GM18907 (cell line): Measurements from ENCODE around the gene MYMX.
"Not testable (repeated sequence)": the region's sequence is repeated elsewhere in the genome, so short reads cannot be mapped to it uniquely, and the experiment has no call there.

Source experiments
- ATAC-seq: cut with Tn5 transposase; IDR thresholded peaks from one replicate; pipeline ENCODE4 v1.9.1; 2021; ENCODE audit warnings: mild to moderate bottlenecking, moderate library complexity; ENCODE audit not compliant: unreplicated experiment

The MYMX gene

DNA sequence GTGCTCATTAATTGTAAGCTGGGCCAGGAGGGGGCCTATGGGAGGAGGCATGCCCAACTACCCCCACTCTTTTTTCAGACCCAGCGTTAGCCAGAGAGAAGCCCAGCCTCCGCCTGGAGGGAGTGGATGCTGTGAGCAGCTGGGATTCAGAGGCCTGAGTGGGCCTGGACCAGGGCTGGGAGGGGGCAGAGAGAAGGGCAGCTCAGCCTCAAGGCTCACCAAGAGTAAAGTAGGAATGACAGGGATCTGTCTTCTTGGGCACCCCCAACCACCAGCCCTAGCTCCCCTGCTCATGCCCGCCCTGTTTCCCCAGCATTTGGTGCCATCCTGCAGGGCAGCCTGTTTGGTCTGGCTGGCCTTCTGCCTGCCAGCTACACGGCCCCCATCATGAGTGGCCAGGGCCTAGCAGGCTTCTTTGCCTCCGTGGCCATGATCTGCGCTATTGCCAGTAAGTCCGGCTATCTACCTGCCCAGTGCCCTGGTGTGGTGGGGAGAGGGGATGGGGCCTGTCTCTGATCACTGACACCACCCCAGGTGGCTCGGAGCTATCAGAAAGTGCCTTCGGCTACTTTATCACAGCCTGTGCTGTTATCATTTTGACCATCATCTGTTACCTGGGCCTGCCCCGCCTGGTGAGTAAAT lies 13.4 kb downstream of the MYMX start:
- no peak for ATAC-seq

GRCh38 chr6:44231426-44231825 lies 14.7 kb downstream of the MYMX start:
- ATAC-seq: not testable (repeated sequence)

DNA sequence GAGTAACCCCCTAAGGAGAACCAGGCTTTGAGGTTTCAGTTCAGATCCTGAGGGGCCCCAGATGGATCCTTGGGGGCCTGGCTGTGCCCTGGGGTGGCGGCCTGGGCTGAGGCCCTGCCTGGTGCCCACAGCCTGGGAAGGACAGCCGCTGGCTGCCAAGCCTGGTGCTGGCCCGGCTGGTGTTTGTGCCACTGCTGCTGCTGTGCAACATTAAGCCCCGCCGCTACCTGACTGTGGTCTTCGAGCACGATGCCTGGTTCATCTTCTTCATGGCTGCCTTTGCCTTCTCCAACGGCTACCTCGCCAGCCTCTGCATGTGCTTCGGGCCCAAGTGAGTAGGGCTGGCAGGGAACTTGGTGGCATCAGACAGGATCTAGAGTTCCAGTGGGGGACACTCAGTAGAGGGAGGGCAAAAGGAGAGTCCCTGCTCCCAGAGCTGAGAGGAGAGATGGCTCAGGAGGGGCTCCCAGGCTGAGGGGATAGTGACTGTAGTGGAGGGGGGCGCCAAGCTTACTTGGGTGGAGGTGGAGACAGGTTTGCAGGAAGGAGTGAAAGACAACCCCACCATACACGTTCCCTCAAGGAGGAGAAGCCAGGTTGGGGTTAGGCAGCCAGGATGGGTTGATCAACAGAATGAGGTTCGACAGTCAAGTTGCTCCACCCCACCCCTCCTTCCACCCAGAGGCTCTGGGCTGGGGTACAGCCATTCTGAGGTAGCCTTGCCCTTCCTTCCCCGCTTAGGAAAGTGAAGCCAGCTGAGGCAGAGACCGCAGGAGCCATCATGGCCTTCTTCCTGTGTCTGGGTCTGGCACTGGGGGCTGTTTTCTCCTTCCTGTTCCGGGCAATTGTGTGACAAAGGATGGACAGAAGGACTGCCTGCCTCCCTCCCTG lies 16.2 kb downstream of the MYMX start:
- no peak for ATAC-seq

GRCh38 chr6:44233567-44234100 lies 16.9 kb downstream of the MYMX start:
- ATAC-seq: no peak

DNA sequence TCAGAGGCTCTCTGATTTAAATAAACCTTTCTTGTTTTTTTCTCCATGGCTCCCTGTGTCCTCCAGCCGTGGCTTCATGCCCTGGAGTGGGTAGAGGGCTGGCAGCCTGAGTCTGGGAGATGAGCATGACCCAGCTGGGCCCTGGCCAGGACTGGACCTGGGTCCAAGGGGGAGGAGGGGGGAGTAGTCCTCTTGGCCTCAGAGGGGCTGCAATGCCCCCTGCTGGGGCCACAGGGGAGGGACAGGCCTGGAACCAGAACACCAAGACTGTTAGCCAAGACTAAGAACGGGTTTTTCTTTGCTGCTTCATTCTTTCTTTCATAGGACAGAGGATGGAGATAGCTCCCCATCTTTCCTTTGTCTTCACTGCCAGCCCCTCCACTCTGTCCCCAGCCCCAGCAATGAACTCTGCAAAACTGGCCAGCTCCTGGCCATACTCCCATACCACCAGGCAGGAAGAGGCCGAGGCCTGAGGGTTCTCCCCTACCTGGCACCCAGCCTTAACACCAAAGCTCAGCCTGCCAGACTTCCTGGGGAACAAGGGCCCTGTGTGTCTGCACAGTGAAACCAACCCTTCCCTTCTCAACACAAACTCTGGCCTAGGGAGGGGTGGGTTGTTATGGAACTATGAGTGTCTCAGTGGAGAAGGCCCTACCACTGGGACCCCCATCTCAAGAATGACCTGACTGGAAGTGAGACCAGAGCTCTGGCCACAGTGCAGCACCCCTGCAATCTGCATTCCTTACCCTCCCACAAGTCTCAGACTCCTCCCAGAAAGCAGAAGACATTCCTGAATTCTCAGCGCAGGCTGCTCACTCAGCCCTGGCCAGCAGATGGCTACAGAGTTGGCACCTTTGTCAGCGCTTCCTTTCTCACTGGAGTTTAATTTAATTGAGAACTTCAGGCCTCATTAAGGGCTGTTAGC lies 17.6 kb downstream of the MYMX start:
- no peak for ATAC-seq

GRCh38 chr6:44235269-44235668 lies 18.5 kb downstream of the MYMX start:
- ATAC-seq: no peak

- no peak for ATAC-seq
Measured at GRCh38 chr6:44235891-44236516, 19.3 kb downstream of the MYMX start.

GRCh38 chr6:44237021-44237812 lies 20.5 kb downstream of the MYMX start:
- ATAC-seq: peak; percentile 64

GRCh38 chr6:44237813-44238433 lies 21.2 kb downstream of the MYMX start:
- ATAC-seq: peak; percentile 76

GRCh38 chr6:44238687-44239350 lies 22.1 kb downstream of the MYMX start:
- no peak for ATAC-seq

- ATAC-seq: no peak
Measured at GRCh38 chr6:44243345-44243744, 26.6 kb downstream of the MYMX start.

DNA sequence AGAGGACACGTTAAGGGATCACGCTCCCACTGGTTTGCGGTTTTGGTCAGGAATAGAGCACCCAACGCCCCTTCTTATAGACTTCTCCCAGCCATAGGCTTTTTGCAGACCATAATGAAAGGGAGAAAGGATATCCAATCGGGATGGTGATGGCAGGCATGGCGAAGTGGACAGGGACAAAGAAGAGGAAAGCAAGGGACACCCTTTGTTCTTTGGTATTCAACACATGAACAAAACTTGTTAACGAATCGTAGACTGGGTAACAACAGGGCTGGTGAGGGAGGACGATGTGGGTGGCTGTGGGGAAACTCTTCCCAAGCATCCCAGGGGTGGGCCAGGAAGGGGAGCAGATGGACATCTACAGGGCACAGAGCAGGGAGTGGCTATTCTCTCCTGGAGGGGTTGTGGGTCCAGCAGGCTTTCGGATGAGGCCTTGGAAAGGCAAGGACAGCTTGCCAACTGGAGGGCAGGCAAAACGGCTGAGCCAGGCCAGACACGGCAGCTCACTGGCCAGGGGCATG lies 28.7 kb downstream of the MYMX start:
- ATAC-seq: no peak

GRCh38 chr6:44245912-44246662 lies 29.4 kb downstream of the MYMX start:
- peak; percentile 59 for ATAC-seq

- peak; percentile 68 for ATAC-seq
Measured at GRCh38 chr6:44246663-44247337, 30.1 kb downstream of the MYMX start, which contains the start of gene HSP90AB1. HSP90AB1 (plus strand) TSS chr6:44247101; CDS start chr6:44248630, 1,529 bp downstream.

DNA sequence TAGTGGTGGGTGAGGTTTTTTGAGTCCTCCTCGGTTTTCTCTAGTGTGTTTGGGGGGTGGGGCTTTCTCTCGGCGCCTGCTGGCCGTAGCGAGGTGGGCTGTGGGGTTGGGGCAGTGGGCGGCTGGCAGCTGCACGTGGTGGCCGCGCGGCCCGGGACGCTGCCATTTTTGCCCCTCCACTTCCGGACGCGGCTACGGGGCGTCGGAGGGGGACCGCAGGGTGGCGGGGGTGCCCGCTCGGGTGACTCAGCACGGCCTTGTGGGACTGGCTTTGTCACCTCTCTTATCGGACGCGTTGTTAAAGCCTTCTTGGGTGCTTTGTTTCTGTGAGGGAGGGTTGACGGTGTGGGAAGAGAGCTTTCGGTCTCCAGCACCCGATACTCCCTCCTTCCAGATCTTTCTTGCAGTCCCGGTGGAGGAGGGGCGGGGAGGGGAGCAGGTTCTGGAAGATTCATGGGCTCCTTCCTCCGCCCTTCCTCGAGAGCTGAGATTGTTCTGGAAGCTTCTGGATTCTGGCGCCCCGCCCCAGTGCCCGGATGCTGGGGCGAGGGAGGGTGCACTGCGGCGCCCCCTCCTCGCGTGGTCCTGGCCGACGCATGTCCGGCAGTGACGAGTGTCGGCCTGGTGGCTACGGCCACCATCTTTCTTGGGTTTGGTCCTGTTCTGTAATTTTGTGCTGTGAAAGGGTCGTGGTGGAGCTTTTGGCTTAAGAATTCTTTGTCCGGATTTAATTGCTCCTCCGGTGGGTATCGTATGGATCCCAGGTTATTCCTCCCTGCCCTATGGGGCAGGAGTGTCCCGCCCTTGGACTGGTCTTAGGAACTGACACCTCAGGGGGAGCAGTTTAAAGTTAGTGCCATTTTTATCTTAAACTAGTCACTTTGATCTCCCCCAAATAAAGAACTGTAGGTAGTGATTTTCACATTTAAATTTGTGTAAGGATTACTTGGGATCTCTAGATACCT lies 30.9 kb downstream of the MYMX start:
- ATAC-seq: peak; percentile 26

GRCh38 chr6:44248579-44248978 lies 31.9 kb downstream of the MYMX start:
- ATAC-seq: no peak
